NCI-H1930 (cell line): ENCODE measurements around the gene NCR2.

Experiments used
- DNase-seq, 2 experiments: peaks; one replicate each; lab custom pipeline; 2025; lab: John Stamatoyannopoulos, UW

Gene NCR2

DNA sequence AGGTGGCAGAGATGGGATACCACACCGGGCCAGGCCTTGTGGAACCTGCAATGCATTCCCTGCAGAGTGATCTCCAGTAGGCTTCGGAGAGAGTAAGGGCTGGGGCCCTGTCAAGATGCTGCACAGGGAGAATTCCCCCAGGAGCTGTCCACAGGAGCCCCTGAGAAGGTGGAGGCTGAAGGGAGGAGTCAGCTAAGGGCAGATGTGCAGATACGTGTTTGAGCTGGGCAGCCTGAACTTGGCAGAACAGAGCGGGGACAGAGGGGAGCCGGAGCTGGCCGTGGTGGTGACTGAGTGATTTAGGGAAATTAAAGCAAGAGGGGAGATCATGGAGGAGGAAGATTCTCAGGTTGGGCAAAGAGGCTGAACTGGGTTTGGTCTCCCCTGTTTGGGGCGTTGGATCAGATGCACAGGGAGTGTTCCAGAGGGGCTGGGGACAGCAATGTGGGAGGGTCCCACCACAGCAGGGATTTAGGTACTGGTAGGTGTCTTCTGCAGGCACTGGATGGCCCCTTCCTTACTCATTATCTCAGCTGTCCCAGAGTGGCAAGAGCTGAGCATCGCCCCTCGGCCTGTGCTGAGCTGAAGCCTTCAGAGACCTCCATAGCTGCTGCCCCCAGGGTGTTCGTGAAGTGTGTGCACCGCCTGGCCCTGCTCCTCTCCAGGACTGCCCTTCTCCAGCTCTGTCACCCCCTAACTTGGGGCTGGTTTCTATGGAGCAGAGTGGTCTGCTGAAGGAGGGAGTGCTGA lies 3.8 kb upstream of the NCR2 start:
- DNase-seq = no peak

DNA sequence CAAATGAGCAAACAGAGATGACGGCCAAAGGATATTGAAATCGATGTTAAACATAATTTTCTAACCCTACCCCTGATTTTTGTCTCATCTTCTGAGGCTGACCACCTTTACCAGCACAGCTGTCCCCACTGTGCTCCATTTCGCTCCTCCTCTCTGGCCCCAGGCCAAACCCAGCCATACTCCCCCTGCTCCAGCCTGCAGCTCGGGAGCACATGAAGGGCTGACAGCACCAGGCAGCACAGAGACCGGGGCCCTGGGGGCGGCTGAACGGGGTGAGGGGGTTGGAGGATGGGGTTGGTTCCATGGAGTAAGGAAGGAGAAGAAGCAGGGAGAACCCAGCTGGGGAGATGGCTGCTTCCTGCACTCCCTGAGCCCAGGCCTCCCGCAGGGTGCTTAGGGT lies 3.2 kb upstream of the NCR2 start:
- DNase-seq = no peak

GRCh38 chr6:41332842-41333736 lies 2.3 kb upstream of the NCR2 start:
- DNase-seq = no peak

GRCh38 chr6:41334482-41335040 lies 847 bp upstream of the NCR2 start:
- no peak for DNase-seq

DNA sequence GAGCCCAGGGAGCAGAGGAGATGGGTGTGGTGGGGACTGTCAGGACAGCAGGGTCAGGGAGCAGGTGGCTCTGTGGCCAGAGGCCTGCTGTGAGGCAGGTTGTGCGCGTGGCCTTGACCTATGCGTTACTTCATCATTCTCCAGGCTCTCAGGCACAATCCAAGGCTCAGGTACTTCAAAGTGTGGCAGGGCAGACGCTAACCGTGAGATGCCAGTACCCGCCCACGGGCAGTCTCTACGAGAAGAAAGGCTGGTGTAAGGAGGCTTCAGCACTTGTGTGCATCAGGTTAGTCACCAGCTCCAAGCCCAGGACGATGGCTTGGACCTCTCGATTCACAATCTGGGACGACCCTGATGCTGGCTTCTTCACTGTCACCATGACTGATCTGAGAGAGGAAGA lies 535 bp downstream of the NCR2 start:
- DNase-seq = no peak

- no peak for DNase-seq
Observed at GRCh38 chr6:41336824-41337223, 1.4 kb downstream of the NCR2 start.

GRCh38 chr6:41337709-41338108 lies 2.3 kb downstream of the NCR2 start:
- no peak for DNase-seq

- no peak for DNase-seq
Observed at GRCh38 chr6:41338659-41339058, 3.3 kb downstream of the NCR2 start.

DNA sequence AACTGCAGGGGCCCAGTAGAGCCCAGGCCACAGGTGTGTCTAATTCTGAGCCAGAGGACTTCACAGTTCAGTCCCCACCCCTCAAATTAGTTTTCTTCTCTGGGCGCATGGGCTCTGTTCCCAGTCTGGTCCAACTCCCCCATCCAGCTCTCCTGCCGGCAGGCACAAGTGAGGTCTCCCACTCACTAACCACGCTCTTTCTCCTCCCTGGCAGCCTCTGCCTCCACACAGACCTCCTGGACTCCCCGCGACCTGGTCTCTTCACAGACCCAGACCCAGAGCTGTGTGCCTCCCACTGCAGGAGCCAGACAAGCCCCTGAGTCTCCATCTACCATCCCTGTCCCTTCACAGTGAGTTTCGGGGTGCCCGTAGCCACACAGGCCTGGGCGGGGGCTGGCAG lies 6.2 kb downstream of the NCR2 start:
- DNase-seq = no peak

DNA sequence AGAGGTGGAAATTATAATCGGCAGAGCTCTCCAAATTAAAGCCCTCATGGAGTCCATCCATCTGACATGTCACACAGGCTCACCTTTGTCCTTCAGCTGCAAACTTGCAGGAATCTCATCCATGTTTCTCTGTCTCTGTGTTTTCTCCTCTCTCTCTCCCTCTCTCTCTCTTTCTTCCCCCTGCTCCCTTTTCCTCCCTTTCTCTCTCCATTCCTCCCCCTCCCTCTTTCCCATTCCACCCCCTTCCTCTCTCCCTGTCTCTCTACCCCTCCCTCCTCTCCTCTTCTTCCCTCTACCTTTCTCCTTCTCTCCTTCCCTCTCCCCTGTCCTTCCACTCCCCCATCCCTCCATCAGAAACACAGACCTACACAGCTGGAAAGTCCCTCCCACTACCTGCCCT lies 6.8 kb downstream of the NCR2 start:
- no peak for DNase-seq

GRCh38 chr6:41343641-41344187 lies 8.3 kb downstream of the NCR2 start:
- no peak for DNase-seq

DNA sequence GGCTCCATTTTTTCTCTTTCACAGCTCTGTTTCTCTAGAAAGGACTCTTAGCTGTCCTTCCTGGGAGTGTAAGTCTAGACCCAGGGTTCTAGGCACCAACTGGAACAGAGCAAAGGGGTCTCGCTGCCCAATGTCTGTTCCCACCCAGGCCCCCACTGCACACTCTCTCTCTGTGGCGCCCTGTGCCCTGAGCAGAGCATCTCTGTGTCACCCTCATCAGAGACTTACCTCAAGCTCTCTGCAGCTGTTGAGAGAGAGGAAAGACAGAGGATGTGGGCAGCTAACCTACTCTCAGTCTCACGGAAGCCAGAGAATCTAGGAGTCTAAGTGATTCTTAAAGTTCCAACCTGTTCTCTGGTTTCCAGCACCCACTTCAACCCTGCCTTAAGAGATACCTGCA lies 9.5 kb downstream of the NCR2 start:
- DNase-seq = no peak

DNA sequence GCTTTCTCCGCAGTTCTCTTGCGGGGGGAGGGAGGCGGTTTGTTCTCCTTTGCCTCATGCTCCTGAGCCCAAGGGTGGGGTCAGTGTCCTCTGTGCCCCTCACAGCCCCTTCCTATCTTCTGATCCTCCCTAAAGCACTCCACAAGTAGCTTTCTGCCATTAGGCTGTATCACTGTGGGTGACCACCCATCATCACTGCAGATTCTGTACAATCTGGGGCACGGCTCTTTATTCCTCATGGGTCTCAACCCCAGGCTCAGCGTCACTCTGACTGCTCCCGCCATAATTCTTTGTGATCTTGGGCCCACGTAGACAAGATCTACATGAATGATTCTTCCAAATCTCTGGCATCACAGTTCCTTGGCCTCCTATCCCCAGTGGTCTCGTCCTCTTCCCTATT lies 10.5 kb downstream of the NCR2 start:
- DNase-seq = no peak

- no peak for DNase-seq
Observed at GRCh38 chr6:41346441-41346840, 11.0 kb downstream of the NCR2 start.

GRCh38 chr6:41347378-41348050 lies 12.1 kb downstream of the NCR2 start:
- DNase-seq = no peak

DNA sequence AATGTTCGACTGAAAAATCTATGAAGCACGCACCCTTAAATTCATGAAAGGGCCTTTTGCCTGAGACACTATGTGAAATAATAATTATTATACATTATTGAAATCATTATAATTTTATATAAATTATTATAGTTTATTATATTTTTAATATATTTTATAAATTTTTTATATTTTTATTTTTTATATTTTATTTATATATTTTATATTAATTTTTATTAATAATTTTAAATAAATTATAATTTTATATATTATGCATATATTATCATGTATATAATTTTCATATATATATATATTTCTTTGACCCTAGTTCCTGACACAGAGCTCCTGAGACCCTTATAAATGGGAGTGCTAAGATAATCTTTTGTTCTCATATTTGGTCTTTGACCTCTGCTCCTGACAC lies 13.5 kb downstream of the NCR2 start:
- no peak for DNase-seq

DNA sequence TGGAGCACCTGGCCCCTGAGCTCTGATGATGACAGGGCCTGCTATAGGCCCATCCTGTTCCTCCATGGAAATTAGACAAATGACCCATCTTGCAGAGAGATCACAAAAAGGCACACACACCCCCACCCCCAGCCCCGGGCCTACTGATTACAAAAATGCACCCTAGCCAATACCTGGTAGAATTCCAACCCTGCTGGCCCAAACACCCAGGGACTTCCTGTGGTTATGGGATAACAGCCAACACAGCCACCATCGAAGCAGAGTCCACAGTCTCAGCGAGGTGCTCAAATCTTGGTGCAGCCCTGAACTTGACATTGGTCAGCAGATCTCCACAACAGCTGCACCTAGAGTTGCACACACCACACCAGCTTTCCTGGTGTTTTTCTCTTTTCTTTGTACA lies 17.0 kb downstream of the NCR2 start:
- DNase-seq = no peak

GRCh38 chr6:41352907-41353306 lies 17.5 kb downstream of the NCR2 start:
- no peak for DNase-seq

DNA sequence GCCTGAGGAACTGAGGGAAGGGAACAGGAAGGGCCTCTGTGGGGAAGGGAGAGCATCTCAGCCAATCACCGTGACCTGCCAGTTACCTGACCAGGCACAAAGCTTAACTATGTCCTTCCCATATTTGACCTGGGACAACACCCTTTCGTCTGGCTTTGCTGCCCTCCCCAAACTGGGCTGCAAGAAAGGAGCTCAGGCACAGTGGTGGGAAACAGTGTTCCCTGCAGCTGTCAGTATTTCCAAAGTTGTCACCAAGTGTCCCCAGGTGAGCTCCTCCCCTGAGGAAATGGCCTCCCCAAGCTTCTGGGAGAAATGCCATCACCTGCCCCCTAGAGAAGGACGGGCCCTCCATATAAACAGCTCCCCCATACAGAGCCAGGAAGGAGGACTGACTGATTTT lies 17.9 kb downstream of the NCR2 start:
- no peak for DNase-seq

DNA sequence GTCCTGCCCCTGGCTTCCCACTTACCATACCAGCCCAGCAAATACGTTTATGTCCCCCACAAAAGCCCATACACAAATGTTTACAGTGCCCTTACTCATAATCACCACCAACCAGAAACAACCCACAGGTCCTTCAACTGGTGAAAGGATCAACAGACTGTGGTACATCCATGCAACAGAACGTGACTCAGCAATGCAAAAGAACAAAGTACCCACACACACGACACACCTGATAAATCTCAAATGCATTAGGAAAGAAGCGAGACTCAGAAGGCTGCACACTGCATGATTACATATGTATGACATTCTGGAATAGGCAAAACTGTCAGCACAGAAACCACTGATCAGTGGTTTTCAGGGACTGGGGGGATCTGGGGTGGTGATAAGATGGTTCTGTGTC lies 20.5 kb downstream of the NCR2 start:
- no peak for DNase-seq

GRCh38 chr6:41356825-41357224 lies 21.4 kb downstream of the NCR2 start:
- no peak for DNase-seq

GRCh38 chr6:41358503-41358902 lies 23.1 kb downstream of the NCR2 start:
- DNase-seq = no peak
